Measurements from ENCODE around the gene TMEM176A. TPM values are rescaled to one million over a fixed set of nuclear protein-coding genes. Genes with fewer than 3 reads are reported as not detected.

Gene TMEM176A
- polyA plus RNA-seq, 1 experiment = 1.5 TPM

DNA sequence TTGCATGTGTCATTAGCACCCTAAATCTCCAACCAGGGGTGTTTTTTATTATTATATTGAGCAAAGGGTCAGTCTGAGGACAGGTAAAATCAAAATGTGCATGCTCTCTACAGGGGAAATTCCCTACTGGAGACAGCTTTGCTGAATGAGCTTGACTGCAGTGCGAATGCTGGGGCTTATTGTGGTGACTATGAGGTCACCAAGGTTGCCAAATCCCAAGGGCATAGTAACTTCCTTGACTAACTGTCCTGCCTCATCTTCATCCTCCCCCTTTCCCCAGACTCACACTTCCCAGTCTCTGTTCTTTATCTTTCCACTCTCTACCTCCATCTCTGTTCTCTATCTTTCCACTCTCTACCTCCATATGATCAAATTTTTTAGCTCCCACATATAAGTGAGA is 28.9 kb downstream of the TMEM176A start:
- Histone ChIP-seq H3K9me3 (ENCODE audit: control insufficient read depth, insufficient read depth, low read length) (no peaks in the 10 kb centered on the region), H3K4me3 (ENCODE audit: low read depth, low read length) (no peak overlapping the region), H3K27me3 (ENCODE audit: control insufficient read depth, insufficient read depth, low read length) (no peaks in the 10 kb centered on the region), H3K27ac (ENCODE audit: low read depth, low read length) (no peak overlapping the region)
- CTCF ChIA-PET = no interaction called here
- TF ChIP-seq, protein P1, sequence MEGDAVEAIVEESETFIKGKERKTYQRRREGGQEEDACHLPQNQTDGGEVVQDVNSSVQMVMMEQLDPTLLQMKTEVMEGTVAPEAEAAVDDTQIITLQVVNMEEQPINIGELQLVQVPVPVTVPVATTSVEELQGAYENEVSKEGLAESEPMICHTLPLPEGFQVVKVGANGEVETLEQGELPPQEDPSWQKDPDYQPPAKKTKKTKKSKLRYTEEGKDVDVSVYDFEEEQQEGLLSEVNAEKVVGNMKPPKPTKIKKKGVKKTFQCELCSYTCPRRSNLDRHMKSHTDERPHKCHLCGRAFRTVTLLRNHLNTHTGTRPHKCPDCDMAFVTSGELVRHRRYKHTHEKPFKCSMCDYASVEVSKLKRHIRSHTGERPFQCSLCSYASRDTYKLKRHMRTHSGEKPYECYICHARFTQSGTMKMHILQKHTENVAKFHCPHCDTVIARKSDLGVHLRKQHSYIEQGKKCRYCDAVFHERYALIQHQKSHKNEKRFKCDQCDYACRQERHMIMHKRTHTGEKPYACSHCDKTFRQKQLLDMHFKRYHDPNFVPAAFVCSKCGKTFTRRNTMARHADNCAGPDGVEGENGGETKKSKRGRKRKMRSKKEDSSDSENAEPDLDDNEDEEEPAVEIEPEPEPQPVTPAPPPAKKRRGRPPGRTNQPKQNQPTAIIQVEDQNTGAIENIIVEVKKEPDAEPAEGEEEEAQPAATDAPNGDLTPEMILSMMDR (IDR thresholded peaks at IDR 0.05; ENCODE audit: low read depth, low read length) = no peak
- no peak for DNase-seq (ENCODE audit: low read depth, low spot score)
- POLR2A ChIA-PET = no interaction called here

DNA sequence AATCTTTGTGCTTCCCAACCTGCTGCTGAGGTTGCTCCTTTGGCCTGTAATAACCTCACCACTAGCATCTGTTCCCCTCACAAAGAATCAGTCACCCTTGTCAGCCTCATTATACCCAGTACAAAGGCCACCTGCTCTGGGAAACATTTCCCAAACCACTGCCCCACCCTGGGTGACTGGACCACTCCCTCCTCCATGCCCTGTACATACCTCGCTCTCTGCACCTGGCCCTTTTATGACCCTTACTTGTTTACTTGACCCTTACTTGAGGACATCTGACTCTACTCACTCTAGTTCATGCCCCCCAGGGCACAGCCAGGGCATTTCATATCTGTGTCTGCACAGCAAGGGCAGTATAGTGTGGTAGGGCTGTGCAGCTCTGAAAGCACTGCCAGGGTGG is 30.4 kb downstream of the TMEM176A start:
- CTCF ChIA-PET = no interaction called here
- H3K27me3 ChIP-seq (ENCODE audit: control insufficient read depth, insufficient read depth, low read length) = no peaks in the 10 kb centered on the region
- no peak overlapping the region for H3K4me3 ChIP-seq (ENCODE audit: low read depth, low read length)
- DNase-seq (ENCODE audit: low read depth, low spot score) = no peak
- H3K9me3 ChIP-seq (ENCODE audit: control insufficient read depth, insufficient read depth, low read length) = no peaks in the 10 kb centered on the region
- TF ChIP-seq, protein P1 (IDR thresholded peaks at IDR 0.05; ENCODE audit: low read depth, low read length) = no peak
- POLR2A ChIA-PET = no interaction called here
- H3K27ac ChIP-seq (ENCODE audit: low read depth, low read length) = no peak overlapping the region

DNA sequence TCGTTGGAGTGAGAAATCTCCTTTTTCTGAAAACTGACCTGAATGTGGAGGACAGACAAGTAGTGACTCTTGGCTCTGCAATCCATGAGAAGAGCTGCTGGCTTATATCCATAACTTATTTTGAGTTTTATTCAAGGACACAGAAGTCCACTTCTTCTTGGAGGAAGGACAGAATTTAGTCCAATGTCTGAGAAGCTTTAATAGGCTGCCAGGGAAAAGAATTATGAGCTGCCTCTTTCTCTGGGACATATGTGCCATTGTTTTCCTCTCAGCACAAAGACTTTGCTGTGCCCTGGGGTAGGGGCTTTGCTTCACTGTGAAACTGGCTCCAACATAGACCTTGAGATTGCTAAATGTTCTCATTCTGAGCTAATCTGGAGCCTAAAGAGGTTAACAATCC is 31.3 kb downstream of the TMEM176A start:
- TF ChIP-seq, protein P1 (IDR thresholded peaks at IDR 0.05; ENCODE audit: low read depth, low read length) = no peak
- no peaks in the 10 kb centered on the region for H3K27me3 ChIP-seq (ENCODE audit: control insufficient read depth, insufficient read depth, low read length)
- POLR2A ChIA-PET = no interaction called here
- CTCF ChIA-PET = interaction anchor here (0.9 kb wide), 1 partner anchor 67 kb away, joined by 6 read pairs; no protein-coding TSS in a partner anchor
- H3K4me3 ChIP-seq (ENCODE audit: low read depth, low read length) = no peak overlapping the region
- no peaks in the 10 kb centered on the region for H3K9me3 ChIP-seq (ENCODE audit: control insufficient read depth, insufficient read depth, low read length)
- DNase-seq (ENCODE audit: low read depth, low spot score) = no peak
- no peak overlapping the region for H3K27ac ChIP-seq (ENCODE audit: low read depth, low read length)

DNA sequence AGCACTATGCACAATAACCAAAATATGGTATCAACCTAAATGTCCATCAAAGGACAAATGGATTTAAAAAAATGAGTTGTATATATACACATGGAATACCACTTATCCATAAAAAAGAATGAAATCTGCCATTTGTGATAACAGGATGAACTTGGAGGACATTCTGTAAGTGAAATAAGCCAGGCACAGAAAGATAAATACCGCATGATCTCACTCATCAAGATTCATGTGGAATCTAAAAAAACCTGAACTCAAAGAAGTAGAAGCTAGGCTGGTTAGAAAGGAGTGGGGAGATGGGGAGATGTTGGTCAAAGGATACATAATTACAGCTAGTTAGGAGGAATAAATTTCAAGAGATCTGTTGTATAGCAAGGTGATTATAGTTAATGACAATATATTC is 34.5 kb downstream of the TMEM176A start:
- H3K27me3 ChIP-seq (ENCODE audit: control insufficient read depth, insufficient read depth, low read length) = no peaks in the 10 kb centered on the region
- POLR2A ChIA-PET = no interaction called here
- TF ChIP-seq, protein P1 (IDR thresholded peaks at IDR 0.05; ENCODE audit: low read depth, low read length) = no peak
- H3K27ac ChIP-seq (ENCODE audit: low read depth, low read length) = no peak overlapping the region
- CTCF ChIA-PET = interaction anchor here (0.9 kb wide), 1 partner anchor 41 kb away, joined by 10 read pairs; no protein-coding TSS in a partner anchor
- no peak overlapping the region for H3K4me3 ChIP-seq (ENCODE audit: low read depth, low read length)
- DNase-seq (ENCODE audit: low read depth, low spot score) = no peak
- H3K9me3 ChIP-seq (ENCODE audit: control insufficient read depth, insufficient read depth, low read length) = no peaks in the 10 kb centered on the region

DNA sequence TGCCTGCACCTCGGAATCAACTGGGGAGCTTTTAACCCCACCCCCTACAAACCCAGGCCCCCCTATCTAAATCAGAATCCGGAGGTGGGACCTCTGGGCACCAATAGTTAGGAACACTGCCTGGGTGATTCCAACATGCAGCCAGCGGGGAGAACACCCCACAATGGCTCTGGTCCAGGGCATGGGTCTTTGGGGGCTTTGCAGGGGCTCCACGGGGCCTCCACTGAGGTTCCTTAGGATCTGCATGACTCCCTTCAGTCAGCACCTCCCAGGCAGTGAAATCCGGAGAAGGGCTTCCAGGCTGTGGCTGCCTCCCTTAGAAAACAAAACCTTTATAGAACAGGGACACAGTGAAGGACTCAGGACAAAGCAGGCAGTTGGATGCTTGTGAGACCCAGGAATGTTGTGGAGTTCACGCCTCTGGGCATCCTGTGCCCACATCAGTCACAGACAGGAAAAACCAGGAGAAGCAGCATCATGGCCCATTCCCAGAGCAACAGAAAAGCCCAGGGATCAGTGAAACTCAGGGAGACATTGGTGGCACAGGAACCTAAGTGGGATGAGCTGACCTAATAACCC is 35.2 kb downstream of the TMEM176A start:
- TF ChIP-seq, protein P1 (IDR thresholded peaks at IDR 0.05; ENCODE audit: low read depth, low read length) = no peak
- DNase-seq (ENCODE audit: low read depth, low spot score) = no peak

More for the DNA sequence above, 35.2 kb downstream of the TMEM176A start:
- Histone ChIP-seq H3K9me3 (ENCODE audit: control insufficient read depth, insufficient read depth, low read length) (no peaks in the 10 kb centered on the region), H3K27me3 (ENCODE audit: control insufficient read depth, insufficient read depth, low read length) (no peaks in the 10 kb centered on the region), H3K27ac (ENCODE audit: low read depth, low read length) (no peak overlapping the region), H3K4me3 (ENCODE audit: low read depth, low read length) (no peak overlapping the region)
- POLR2A ChIA-PET = no interaction called here
- CTCF ChIA-PET = interaction anchor here (0.9 kb wide), 1 partner anchor 40 kb away, joined by 10 read pairs; no protein-coding TSS in a partner anchor

Measured in AG04450 (cell line).